ENCODE data around the gene ZNF770. TPM values are rescaled to one million over a fixed set of nuclear protein-coding genes. Genes with fewer than 3 reads are reported as not detected.

ZNF770 gene
- total and polyA plus RNA-seq, 2 of the 4 experiments (the other 2 are of a cell fraction), result 9.4 to 26.5 TPM

DNA sequence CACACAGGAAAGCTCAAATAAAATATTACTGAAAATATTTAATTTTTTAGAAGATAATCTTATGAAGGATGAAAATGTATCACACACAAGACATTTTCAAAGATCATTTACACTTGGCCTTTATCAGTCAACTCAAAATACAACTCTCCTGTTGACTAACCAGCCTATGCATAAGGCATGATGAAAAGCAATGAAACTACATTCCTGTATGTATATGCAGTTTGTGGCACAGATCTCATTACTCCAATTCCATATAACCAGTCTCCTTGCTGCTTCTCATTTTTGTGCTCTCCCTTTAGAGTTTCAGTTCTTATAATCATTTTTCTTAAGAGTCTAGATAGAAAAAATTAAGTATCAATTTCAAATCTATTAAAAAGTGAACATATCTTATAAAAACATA lies 44.4 kb downstream of the ZNF770 start:
- TF ChIP-seq USF2 (IDR thresholded peaks at IDR 0.05; ENCODE audit: low read depth, low read length) (no peak), CHD1 (IDR thresholded peaks at IDR 0.05; ENCODE audit: low read depth, low read length) (no peak), FOS (IDR thresholded peaks at IDR 0.05; ENCODE audit: low read depth, low read length) (no peak), MAFK (IDR thresholded peaks at IDR 0.05; ENCODE audit: low read depth, low read length) (no peak), CEBPB (IDR thresholded peaks at IDR 0.05; ENCODE audit: low read depth, low read length) (no peak), MAZ (IDR thresholded peaks at IDR 0.05; ENCODE audit: borderline replicate concordance, low read depth, low read length) (no peak), RAD21 (IDR thresholded peaks at IDR 0.05; ENCODE audit: low read length) (no peak), ELK1 (IDR thresholded peaks at IDR 0.05; ENCODE audit: borderline replicate concordance, low read depth, low read length) (no peak), RFX5 (IDR thresholded peaks at IDR 0.05; ENCODE audit: low read depth, low read length) (no peak), NFE2L2 (IDR thresholded peaks at IDR 0.05; ENCODE audit: low read depth, low read length) (no peak), SMC3 (IDR thresholded peaks at IDR 0.05; ENCODE audit: low read depth, low read length) (no peak)
- Histone ChIP-seq H2BK120ac (ENCODE audit: low read depth, low read length) (no peak overlapping the region), H3K4me3 (ENCODE audit: insufficient read depth, low read depth, low read length) (no peak overlapping the region), H4K91ac (ENCODE audit: insufficient read depth, low read depth, low read length) (no peak overlapping the region), H3K4me1 (ENCODE audit: control insufficient read depth, insufficient read depth, low read length) (0 out of 2 replicates have a peak, but pooled peaks cover 1% of the 10 kb centered on the region), H3K56ac (ENCODE audit: extremely low read depth, insufficient read depth, low read length) (no peak overlapping the region), H2AFZ (replicated peaks; ENCODE audit: low read length, poor library complexity) (no peak overlapping the region), H3K9me1 (ENCODE audit: insufficient read depth, low read length) (no peaks in the 10 kb centered on the region), H2AK9ac (replicated peaks; ENCODE audit: low read depth, low read length, poor library complexity) (no peak overlapping the region), H3K9ac (ENCODE audit: low read depth, low read length) (no peak overlapping the region), H3K27ac (ENCODE audit: insufficient read depth, low read length) (no peak overlapping the region), H3K4ac (ENCODE audit: low read depth, low read length) (no peak overlapping the region), H4K5ac (ENCODE audit: low read depth, low read length) (no peak overlapping the region), H3K27me3 (ENCODE audit: control insufficient read depth, insufficient read depth, low read length) (no peaks in the 10 kb centered on the region), H3K18ac (ENCODE audit: low read depth, low read length) (no peak overlapping the region), H2AK5ac (ENCODE audit: low read depth, low read length) (no peak overlapping the region), H2BK20ac (ENCODE audit: low read depth, low read length) (no peak overlapping the region), H3K14ac (replicated peaks; ENCODE audit: low read depth, low read length) (no peak overlapping the region), H4K20me1 (ENCODE audit: insufficient read depth, low read length) (no peaks in the 10 kb centered on the region; the same call in 1 of the 2 replicates), H4K8ac (ENCODE audit: low read depth in 2 of 2, low read length in 2 of 2) (no peak overlapping the region), H3K9me3 (ENCODE audit: control insufficient read depth, insufficient read depth, low read length) (no peaks in the 10 kb centered on the region), H3K79me1 (ENCODE audit: low read depth in 1 of 2, low read length in 2 of 2) (no peaks in the 10 kb centered on the region), H3K23ac (ENCODE audit: low read depth, low read length) (no peak overlapping the region), H2BK5ac (ENCODE audit: low read depth, low read length, poor library complexity, severe bottlenecking) (no peak overlapping the region), H3K36me3 (ENCODE audit: control insufficient read depth, insufficient read depth, low read length) (peaks cover 14% of the 10 kb centered on the region), H3K4me2 (ENCODE audit: low read depth, low read length) (no peak overlapping the region), H2BK15ac (ENCODE audit: low read depth, low read length) (no peak overlapping the region)
- ATAC-seq (ENCODE audit: low read depth) (no peak), DNase-seq (no peak)
- ChIA-PET POLR2A (ENCODE audit: unreplicated experiment) (no interaction called here), CTCF (no interaction called here)
- no TSS peak for BruUV-seq (replicated peaks)
- dilution Hi-C loops (cut with HindIII; ENCODE audit: low sequenced_read_pairs, unreplicated experiment), result no loop called here
- intact Hi-C loops (cut with micrococcal nuclease), result no loop called here
- in situ Hi-C loops (cut with MboI; ENCODE audit: low sequenced_read_pairs), result no loop called here
